H1 (cell line): ENCODE data around the gene GGT6.

ENCODE experiments used
- CEBPB ChIP-seq: IDR thresholded peaks from 2 replicates; pipeline ENCODE4 v1.6.1; 2012; ENCODE audit warnings: low read depth, low read length
- EP300 ChIP-seq, 2 experiments: IDR thresholded peaks; 1 replicate in 1 of 2; 2 replicates in 1 of 2; pipeline ENCODE4 v1.6.1; 2011 to 2012; ENCODE audit warnings: low read depth in 2 of 2, low read length in 2 of 2, mild to moderate bottlenecking in 2 of 2, borderline replicate concordance in 1 of 2, inconsistent platforms in 1 of 2, moderate library complexity in 1 of 2
- FOSL1 ChIP-seq: IDR thresholded peaks from 2 replicates; pipeline ENCODE4 v1.6.1; 2011; ENCODE audit warnings: mild to moderate bottlenecking, low read depth, low read length, moderate library complexity; ENCODE audit not compliant: insufficient read depth
- JUN ChIP-seq: IDR thresholded peaks from 2 replicates; pipeline ENCODE4 v1.6.1; 2011; ENCODE audit warnings: low read depth, mild to moderate bottlenecking, improper control_type of control experiment, low read length
- JUND ChIP-seq: IDR thresholded peaks from 2 replicates; pipeline ENCODE4 v1.6.1; 2011; ENCODE audit warnings: mild to moderate bottlenecking, improper control_type of control experiment, low read length
- POLR2A ChIP-seq, 2 experiments: IDR thresholded peaks; 1 replicate in 1 of 2; 2 replicates in 1 of 2; pipeline ENCODE4 v1.6.1; 2011; ENCODE audit warnings: low read depth in 2 of 2, low read length in 2 of 2, mild to moderate bottlenecking in 2 of 2; ENCODE audit errors: control extremely low read depth in 1 of 2
- POLR2AphosphoS5 ChIP-seq: IDR thresholded peaks from 2 replicates; pipeline ENCODE4 v1.6.1; 2011; ENCODE audit warnings: low read depth, low read length
- RFX5 ChIP-seq: IDR thresholded peaks from 2 replicates; pipeline ENCODE4 v1.6.1; 2011; ENCODE audit warnings: low read depth, low read length, improper control_type of control experiment, borderline replicate concordance
- TAF7 ChIP-seq: optimal IDR thresholded peaks from 2 replicates; pipeline ENCODE3; 2011; ENCODE audit warnings: low read depth, mild to moderate bottlenecking, inconsistent platforms, low read length, moderate library complexity, borderline replicate concordance
- TBP ChIP-seq: IDR thresholded peaks from 2 replicates; pipeline ENCODE4 v1.6.1; 2011; ENCODE audit warnings: low read depth, low read length, improper control_type of control experiment
- TF ChIP-seq, protein P1 (sequence below): IDR thresholded peaks from 2 replicates; pipeline ENCODE4 v1.6.1; 2011; ENCODE audit warnings: low read depth, mild to moderate bottlenecking, low read length; ENCODE audit not compliant: insufficient read depth
- TF ChIP-seq, protein P2 (sequence below), 3 experiments: IDR thresholded peaks; 1 replicate in 2 of 3; 2 replicates in 1 of 3; pipeline versions ENCODE4 v1.5.1 to v1.6.1; 2011; ENCODE audit warnings: low read length in 3 of 3, mild to moderate bottlenecking in 3 of 3, inconsistent platforms in 2 of 3, low read depth in 1 of 3, moderate library complexity in 1 of 3; ENCODE audit not compliant: insufficient read depth in 1 of 3; ENCODE audit errors: control extremely low read depth in 1 of 3
- TF ChIP-seq, protein P3 (sequence below): IDR thresholded peaks from 2 replicates; pipeline ENCODE4 v1.6.1; 2012; ENCODE audit warnings: inconsistent platforms
- TF ChIP-seq, protein P4 (sequence below): IDR thresholded peaks from 2 replicates; pipeline ENCODE4 v1.6.1; 2011; ENCODE audit warnings: low read length, improper control_type of control experiment

DNA sequence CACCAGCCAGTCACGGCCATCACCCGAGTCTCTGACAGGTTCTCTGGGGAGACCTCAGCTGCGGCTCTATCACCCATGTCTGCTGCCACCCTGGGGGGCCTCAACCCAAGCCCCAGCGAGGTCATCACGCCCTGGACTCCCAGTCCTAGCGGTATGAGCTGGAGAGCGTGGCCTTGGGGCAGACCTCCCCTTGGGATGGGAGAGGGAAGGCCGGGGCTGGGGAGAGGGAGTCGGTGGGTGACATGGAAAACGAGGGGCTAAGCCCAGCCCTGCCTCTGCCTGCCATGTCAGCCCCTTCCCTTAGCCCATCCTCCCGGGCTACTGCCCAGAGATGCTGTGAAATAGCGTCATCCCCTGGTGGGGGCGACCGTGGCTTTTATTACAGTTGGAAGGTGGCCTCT is 32.6 kb upstream of the GGT6 start:
- TF ChIP-seq POLR2AphosphoS5 (no peak), JUND (no peak), JUN (no peak), CEBPB (no peak), TBP (no peak), TAF7 (no peak), RFX5 (no peak), EP300 (IDR thresholded peaks at IDR 0.05; ENCODE audit: borderline replicate concordance in 1 of 2, low read depth in 2 of 2, low read length in 2 of 2) (no peak), FOSL1 (no peak), POLR2A (IDR thresholded peaks at IDR 0.05; ENCODE audit: control extremely low read depth in 1 of 2, low read depth in 2 of 2, low read length in 2 of 2) (no peak)
- TF ChIP-seq, protein P1, sequence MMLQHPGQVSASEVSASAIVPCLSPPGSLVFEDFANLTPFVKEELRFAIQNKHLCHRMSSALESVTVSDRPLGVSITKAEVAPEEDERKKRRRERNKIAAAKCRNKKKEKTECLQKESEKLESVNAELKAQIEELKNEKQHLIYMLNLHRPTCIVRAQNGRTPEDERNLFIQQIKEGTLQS, result no peak
- TF ChIP-seq, protein P2, sequence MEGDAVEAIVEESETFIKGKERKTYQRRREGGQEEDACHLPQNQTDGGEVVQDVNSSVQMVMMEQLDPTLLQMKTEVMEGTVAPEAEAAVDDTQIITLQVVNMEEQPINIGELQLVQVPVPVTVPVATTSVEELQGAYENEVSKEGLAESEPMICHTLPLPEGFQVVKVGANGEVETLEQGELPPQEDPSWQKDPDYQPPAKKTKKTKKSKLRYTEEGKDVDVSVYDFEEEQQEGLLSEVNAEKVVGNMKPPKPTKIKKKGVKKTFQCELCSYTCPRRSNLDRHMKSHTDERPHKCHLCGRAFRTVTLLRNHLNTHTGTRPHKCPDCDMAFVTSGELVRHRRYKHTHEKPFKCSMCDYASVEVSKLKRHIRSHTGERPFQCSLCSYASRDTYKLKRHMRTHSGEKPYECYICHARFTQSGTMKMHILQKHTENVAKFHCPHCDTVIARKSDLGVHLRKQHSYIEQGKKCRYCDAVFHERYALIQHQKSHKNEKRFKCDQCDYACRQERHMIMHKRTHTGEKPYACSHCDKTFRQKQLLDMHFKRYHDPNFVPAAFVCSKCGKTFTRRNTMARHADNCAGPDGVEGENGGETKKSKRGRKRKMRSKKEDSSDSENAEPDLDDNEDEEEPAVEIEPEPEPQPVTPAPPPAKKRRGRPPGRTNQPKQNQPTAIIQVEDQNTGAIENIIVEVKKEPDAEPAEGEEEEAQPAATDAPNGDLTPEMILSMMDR (IDR thresholded peaks at IDR 0.05; ENCODE audit: control extremely low read depth in 1 of 3, insufficient read depth in 1 of 3, low read depth in 1 of 3, low read length in 3 of 3), result no peak
- TF ChIP-seq, protein P3, sequence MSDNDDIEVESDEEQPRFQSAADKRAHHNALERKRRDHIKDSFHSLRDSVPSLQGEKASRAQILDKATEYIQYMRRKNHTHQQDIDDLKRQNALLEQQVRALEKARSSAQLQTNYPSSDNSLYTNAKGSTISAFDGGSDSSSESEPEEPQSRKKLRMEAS, result no peak
- TF ChIP-seq, protein P4, sequence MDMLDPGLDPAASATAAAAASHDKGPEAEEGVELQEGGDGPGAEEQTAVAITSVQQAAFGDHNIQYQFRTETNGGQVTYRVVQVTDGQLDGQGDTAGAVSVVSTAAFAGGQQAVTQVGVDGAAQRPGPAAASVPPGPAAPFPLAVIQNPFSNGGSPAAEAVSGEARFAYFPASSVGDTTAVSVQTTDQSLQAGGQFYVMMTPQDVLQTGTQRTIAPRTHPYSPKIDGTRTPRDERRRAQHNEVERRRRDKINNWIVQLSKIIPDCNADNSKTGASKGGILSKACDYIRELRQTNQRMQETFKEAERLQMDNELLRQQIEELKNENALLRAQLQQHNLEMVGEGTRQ, result no peak
